DMS 273 treated with DMSO at 0.1 percent for 48 hours (cell line): ENCODE results near the gene BARX1.
"Not testable (repeated sequence)": the region's sequence is repeated elsewhere in the genome, so short reads cannot be mapped to it uniquely, and the experiment has no call there.

Source experiments
- DNase-seq: peaks from one replicate; lab custom pipeline; 2025; lab: John Stamatoyannopoulos, UW

The BARX1 gene

DNA sequence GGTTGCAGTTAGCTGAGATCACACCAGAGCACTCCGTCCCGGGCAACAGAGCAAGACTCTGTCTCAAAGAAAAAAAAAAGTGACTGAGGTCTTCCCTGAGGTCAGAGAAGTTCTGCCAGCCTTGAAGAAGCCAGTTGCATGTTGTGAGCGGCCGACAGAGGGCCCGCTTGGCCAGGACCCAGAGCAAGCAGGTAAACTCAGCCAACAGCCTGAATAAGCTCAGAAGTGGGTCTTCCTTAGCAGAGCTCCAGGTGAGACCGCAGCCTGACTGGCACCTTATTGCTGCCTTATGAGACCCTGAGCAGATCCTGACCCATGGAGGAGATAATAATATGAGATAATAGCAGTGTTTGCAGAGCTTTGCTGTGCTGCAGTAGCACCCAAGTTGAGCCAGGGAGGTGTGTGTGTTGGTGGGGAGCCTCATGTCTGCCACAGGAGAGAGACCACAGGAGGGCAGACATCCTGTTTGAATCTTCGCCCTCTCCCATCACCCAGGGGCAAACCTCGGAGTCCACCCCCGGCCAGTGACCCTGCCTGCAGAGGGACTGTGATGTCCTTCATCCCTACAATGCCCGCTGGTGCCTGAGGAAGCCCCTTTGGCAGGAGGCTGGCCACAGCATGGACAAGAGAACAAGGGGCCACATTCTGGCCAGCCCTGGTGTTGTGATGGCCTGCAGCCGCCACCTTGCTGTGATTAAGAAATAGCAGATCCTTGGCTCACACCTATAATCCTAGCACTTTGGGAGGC is 10.8 kb upstream of the BARX1 start:
- DNase-seq, result no peak

DNA sequence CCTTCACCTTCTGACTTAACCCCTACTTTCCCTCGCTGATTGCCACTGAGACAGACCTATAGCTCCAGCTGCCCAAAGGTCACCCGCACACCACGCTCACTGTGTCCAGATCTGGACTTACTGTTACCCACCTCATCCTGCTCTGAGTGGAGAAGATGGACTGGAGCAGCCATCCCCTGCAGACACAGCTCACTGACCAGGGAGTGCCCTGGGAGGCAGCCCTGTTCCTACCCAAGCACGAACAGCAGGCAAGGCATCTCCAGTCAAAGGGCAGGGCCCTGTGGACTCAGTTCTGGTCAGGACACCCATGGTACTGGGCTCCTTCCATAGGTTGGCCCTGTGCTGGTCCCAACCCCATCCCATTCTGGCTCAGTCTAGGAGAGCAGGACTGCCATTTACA is 9.5 kb upstream of the BARX1 start:
- no peak for DNase-seq

DNA sequence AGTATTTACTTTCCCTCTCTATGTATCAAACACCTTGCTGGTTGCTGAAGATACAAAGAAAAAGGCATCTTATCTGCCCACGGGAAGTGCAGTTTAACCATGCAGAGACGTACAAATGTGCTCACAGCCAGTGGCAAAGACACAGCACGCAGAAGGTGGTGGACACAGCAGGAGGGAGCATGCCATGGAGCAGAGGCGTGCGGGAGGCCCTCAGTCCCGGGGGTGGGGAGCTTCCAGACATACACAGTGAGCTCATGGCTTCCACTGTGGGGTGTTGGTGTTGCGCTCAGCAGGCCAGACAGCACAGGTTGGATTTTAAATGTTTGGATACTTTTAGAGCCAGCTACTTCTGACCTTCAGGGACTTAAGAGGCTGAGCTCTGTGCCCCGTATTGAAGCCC is 8.8 kb upstream of the BARX1 start:
- DNase-seq, result no peak

DNA sequence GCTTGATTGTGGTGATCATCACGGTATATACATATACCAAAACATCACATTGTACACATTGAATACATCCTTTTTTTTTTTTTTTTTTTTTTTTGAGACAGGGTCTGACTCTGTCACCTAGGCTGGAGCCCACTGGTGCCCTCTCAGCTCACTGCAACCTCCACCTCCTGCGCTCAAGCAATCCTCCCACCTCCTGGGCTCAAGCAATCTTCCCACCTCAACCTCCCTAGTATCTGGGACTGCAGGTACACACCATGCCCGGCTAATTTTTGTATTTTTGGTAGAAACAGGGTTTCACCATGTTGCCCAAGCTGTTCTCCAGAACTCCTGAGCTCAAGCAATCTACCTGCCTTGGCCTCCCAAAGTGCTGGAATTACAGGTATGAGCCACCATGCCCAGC is 8.3 kb upstream of the BARX1 start:
- not testable (repeated sequence) for DNase-seq

DNA sequence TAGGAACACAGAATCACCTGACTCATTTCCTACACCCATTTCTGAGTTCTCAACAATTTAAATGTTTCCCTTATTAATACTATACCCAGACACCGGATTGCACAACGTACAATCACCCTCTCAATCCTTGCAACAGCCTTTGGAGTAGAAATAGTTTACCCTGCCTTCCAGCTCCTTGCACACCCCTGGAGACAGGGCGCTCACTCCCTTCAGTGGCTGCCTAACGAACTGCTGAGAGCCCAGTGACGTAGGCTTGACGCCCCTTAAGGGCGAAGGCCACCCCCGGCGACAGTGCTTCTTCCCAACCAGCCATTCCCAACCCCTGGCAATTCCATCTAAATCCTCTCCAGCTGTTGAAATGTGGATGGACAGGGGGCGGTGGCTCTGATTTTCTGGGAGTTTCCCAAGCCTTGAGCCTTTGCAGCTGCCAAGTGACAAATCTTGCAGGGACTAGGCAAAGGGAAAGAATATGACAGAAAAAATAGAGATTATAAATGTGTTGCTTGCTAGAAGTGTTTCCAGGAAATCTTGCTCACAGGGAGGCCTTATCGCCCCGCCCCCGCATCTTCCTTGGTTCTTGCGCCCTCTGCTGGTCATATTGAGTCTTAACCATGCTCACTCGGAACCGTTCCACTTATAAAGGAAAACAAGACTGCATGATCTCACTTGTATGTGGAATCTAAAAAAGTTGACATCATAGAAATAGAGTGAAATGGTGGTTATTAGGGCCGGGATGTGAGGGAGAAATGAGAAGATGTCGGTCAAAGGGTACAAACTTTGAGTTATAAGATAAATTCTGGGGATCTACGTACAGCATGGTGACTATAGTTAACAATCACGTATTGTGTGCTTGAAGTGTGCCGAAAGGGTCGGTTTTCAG is 7.6 kb upstream of the BARX1 start:
- DNase-seq, result peak; percentile 35

DNA sequence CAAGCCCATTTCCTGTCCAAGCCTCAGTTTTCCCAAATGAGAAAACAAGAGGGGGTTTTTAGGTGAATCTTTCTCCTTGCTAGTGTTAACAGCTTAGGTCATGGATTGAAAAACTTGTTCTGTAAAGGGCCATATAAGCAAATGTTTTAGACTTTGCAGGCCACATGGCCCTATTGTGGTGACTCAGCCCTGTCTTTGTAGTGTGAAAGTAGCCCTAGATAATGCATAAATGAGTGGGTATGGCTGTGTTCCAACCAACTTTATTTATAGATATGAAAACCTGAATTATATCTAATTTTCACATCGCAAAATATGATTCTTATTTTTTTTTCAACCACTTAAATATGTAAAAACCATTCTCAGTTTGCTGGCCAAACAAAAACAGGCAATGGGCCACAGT is 6.9 kb upstream of the BARX1 start:
- DNase-seq, result no peak

DNA sequence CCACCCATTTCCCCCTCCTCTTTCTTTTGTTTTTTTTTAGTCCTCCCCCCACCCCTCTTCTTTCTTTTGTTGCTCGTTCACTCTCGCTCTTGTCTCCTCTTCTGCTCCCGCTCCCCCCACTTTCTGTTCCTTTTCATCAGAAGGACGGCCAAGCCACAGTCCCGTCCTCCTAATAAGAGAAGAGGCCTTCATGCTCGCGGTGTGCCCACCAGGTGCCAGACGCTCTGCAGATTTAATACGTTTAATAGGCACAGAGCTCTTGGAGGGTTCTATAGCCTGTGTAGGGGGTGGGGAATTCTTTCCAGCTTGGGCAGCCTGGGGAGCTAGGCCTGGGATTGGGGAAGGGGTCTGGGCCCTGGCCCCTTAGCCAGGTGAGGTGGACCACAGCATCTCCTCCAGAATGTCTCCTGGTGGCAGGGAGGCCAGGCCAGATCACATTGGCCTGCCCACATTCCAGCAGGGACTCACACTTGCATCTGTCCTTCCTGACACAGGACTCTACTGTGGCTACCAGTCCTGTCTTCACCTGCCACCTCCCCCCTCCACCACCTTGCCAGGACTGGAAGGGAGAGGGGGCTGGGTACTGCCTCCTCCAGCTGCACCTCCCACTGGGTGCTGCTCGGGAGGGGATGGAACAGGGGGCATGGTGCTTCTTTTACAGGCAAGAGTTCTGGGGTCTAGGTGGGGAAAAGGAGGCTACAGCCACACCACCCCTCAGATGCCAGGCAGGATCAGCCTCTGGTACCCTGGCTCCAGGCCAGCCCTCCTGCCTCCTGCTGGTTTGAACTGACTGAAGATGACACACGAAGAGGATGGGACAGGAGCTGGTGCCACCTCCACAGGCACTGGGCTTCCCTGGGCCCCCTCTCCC is 6.1 kb upstream of the BARX1 start:
- DNase-seq, result no peak

DNA sequence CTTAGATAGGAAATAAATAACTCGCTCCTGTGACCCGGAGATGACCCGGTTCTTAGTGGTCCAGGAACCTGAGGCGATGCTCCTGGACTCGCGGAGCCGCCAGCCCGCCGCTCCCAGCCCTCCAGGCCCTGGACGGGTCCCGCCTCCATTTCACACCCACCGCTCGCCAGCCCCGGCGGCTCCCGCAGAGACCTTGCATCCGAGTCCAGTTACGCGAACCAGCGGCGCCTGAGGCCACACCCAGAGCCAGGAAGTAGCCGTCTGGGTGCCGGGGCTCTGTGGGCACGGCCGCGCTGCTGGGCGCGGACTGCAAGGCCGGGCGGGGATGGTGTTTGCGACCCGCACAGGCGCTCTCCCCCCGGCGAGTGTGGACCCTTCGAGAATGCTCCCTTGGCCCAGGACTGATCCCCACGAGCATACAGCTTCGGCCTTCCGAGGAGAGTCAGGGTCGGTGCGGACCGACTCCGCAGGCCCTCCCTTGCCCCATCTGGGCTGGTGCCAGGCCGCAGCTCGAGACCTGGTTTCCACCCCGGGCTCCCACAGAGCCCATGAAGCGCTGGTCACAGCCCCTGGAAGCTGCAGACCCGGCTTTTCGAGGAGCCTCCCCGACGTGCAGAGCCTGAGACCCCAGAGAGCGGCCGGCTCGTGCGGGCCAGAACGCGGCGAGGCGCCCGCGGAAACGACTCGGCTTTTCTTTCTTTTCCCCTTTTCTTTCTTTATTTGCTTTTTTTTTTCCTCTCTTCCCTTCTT is 5.2 kb upstream of the BARX1 start:
- no peak for DNase-seq

DNA sequence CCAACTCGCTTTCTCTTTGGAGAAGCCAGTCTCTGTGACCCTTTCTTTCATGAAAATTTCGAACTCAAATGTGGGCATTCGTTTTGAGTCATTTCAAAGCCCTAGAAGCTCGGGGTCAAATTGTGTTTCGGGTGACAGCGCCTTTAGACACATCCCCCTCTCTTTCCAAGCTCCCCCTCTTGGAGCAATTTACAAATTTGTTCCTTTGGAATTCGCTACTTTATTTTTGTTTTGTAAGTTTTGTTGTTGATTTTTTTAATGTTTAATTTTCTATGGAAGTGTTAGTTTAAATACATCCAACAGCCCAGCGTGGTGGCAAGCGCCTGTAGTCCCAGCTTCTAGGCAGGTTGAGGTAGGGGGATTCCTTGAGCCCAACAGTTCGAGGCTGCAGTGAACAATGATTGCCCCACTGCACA is 4.6 kb upstream of the BARX1 start:
- DNase-seq, result no peak

DNA sequence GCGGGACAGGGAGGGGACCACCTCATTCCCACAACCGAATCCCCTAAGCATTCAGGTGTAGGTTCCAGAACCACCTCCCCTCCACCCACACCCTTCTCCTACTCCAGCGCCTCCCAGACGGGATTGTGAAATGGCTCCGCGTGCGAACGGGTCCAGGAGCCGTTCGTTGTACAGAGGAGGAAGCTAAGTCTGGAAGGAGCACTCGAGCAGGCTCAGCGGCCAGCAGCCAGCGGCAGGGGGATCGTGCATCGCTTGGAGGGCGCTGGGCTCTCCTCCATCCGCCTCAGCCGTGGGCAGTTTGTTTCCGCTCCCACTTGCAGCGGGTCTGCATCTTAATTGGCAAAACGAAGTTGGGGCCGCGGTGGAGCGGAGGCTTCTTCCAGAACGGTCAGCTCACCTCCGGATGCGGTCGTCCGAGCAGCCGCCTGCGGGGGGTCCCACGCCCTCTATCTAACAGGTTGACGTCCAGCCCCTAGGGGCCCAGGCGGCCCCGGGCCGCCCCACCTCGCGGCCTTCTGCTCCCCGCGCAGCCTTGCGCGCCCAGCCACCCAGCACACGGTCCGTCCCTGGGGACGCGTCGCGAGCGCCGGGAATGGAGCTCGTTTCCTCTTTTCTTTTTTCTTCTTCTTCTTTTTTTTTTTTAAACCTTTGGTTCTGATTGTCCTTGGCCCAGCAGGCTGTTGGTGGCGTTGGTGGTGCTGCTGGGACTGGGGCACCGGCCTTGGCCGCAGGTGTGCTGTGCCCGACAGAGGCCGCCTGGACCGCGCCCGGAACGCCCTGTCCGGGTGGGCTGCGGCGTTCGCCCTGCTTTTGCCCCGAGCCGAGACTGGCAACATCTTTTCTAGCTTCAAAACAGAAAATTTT is 3.9 kb upstream of the BARX1 start:
- no peak for DNase-seq

DNA sequence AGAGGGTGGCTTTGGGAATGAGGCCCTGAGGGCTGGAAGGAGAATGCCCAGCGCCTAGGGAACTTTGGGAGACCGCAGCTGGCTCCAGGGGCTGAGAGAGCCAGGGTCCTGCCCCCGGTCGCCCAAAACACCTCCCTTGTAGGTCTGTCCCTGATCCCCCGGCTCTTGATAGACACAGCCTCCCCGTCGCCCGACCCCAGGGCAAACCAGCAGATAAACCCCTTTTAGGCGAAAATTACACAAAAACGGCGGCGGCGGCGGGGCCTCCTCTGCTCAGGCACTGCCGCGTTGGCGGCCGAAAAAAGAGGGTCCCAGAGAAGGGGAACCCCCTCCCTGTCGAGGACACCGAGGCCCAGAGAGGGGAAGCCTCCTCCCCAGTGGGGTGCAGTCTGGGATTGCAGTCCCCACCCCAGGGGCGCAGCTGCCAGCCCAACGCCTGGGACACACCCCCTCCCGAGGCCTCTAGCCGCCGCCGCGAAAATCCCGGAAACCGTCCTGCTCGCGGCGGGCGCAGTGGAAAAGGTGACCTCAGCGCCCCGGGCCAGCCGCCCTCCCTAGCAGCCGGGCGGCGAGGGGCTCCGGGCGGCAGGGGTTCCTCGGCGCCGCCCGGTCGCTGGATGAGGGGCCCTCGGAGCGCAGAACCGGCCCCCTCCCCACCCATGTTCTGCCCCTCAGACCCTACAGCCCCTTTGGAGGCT is 3.1 kb upstream of the BARX1 start:
- DNase-seq, result no peak

DNA sequence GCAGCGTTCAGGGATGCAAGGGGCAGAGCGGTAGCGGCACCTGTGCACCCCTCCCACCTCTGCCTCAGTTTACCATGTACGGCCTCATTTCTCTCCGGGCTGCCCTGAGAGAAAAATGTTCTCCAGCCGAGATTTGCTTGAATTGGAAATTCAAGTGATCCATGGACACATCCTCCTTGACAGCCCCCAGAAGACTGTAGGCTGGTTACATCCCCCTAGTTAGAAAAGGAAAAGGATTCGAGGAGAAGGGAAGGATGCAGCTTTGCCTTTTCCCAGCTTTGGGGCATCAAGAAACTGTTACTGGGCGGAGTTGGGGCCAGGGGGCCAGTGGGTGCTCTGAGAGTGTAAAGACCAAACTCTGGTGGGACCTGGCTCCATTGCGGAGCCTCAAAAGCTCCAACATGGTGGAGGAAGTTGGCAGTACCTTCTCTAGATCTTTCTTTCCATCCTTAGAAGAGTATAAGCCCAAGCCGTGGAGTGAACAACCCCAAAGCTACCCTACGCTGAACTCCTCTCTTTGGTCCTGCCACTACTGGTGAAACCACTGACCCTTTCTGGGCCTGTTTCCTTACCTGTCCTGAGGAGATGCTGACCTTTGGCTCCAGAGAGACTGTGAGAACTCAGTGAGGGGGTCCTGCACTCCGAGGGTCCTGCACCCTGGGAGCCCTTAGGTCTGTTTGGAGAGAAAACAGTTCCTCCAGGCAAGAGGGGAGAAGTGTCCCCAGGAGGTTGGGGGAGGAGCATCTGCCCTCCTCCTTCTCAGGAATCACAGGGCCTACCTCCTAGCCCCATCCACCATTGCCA is 1.0 kb upstream of the BARX1 start:
- DNase-seq, result no peak

DNA sequence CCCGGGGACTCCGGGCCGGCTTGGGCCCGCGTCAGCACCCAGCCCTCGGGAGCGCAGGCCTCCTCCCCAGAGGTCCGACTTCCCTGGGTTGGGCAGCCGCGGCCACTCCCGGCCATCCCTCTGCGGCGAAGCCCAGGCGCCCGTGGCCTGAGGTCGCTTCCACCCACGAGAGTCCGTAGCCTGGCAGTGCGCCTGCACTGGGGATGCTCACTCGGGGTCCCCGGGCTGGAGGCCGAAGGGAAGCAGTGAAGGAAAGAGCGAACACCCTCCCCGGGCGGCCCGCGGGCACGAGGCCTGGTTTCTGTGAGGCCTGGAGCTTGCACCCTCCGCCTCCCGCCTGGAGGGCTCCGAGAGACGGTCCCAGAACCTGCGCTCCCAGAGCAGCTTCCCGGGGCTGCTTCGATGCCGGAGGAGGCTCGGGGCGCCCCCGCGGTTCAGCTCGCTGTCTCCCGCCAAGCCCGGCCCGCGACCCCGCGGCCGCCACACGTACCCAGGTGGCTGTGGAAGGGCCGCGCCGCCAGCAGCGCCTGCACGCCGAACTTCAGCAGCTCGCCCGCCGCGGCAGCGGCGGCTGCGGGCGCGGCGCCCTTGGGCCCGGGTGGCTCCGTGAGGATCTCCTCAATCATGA is 607 bp downstream of the BARX1 start:
- no peak for DNase-seq

DNA sequence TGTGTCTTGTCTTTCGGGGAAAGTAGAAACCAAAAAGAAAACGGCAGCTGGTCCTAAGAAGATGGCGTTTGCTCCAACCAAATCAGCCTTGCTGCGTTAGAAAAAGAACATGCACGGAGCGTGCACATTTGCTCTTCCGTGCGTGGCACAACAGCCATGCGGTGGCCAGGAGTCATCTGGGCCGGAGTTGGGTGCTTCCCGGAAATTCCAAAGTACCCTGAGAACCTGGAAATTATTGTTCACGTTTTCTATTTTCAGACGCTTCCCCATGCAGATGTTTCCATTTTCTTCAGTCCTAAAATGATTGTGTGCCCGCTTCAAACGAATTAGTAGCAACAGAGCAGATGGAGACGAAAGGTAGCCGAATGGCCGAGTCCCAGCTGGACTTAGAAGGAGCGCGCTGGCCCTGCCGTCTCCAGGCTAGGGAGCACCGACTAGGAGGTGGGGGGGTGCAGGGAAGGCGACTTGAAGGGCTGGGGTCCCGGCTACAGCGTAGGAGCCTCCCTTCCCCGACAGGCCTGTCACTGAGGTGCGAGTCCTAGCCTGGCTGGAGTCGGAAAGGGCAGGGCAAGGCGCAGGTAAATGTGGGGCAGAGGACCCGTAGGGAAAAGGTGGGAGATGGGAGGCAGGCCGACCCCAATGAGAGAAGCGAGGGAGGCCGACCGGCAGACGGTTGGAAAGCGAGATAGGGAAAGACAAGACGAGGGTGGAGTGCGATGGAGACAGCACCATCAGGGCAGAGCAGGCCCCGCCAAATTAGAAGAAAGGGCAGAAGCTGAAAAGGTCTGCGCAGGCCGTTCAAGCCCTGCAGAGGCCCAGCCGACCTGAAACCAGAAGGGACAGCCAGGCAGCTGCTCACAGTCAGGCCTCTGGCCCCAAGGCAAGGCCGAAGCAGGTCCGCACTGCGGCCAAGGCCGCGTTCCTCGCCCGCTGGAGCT is 1.4 kb downstream of the BARX1 start:
- no peak for DNase-seq

DNA sequence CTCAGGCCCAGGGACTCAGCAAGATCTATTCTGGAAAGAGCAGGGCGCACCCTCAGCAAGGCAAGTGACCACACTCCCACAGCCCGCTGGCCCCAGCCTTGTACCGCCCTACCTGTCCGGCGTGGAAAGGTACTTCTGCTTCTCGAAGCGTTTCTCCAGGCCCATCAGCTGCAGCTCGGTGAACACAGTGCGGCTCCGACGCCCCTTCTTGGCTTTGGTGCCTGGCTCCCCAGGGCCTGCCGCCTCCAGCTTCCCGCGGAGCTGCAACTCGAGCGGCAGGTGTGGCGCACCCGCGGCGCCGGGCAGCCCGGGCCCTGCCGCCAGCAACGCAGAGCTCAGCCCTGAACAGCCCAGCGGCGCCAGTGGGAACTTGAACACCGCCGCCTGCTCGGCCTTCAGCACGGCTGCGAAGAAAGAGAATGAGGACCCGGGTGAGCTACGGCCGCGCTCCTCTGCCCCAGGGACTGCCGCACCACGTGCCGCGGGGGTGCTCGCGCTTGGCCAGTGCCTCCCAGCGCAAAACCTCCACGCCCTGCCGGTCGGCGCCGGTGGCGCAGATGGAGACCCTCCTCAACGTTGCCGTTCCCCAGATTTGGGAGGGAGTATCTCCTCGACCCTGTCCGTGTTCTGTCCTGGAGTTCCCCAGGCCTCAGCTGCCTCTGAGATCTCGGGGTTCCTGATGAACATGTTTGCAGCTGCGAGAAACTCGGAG is 2.2 kb downstream of the BARX1 start:
- no peak for DNase-seq

DNA sequence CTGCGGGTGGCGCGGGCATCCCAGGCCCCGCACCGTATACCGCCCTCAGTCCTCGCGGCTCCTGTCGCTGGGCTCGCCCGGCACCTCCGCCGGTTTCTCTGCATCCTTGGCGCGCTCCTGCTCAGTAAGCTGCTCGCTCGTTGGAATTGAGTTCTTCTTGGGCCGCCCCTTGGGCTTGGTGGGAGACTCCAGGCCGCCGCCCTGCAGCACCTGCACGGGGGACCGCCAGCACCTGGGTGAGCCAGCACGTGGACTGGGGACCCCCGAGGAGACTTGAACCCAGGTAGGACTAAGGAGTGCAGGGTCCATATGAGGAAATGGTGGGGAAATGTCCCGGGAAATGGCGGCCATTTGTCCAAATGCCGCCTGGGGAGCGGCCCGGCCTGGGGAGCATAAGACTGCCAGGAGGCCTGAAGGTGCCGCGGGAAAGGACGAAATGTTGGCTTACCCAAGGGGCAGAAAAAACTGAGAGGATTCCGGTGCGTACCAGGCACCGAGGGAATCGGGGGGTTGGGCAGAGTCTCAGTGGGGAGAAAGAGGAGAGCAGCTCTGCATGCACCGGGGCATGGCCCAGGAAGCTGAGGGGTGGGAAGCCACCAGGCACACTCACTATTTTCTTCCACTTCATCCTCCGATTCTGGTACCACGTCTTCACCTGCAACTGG is 2.9 kb downstream of the BARX1 start:
- DNase-seq, result no peak
